ENCODE data around the gene AGFG2.
A peak's percentile ranks its signal among the peaks of the same experiment; 100 is the strongest.

- peak; percentile 55; the same call in 1 of the 2 replicates for TF ChIP-seq CTCF (conservative IDR thresholded peaks at IDR 0.05)
- TF ChIP-seq EZH2 (IDR thresholded peaks at IDR 0.05; ENCODE audit: low read depth), result no peak
Observed at GRCh38 chr7:100588438-100588837, 49.4 kb downstream of the AGFG2 start.
